HepG2 (cell line): Measurements from ENCODE around the gene ZNF593OS. TPM values are rescaled to one million over a fixed set of nuclear protein-coding genes. Genes with fewer than 3 reads are reported as not detected.

Experiments used
- AGO1 ChIP-seq: fragments of 200-400 bp; formaldehyde crosslinking; IDR thresholded peaks from 2 replicates; pipeline ENCODE4 v1.6.1; 2017; ENCODE audit warnings: mild to moderate bottlenecking, low read depth, low read length, moderate library complexity; ENCODE audit not compliant: poor library complexity, severe bottlenecking
- HIVEP1 ChIP-seq: sonication (generic); formaldehyde crosslinking; IDR thresholded peaks from 2 replicates; pipeline ENCODE4 v1.4.0; 2020; ENCODE audit warnings: mild to moderate bottlenecking, missing genetic modification reagents
- HNRNPLL ChIP-seq: fragments of 200-400 bp; formaldehyde crosslinking; IDR thresholded peaks from 2 replicates; pipeline ENCODE4 v1.6.1; 2017; ENCODE audit warnings: mild to moderate bottlenecking, low read depth, low read length; ENCODE audit not compliant: poor library complexity, severe bottlenecking
- IKZF4 ChIP-seq: sonication (generic); formaldehyde crosslinking; IDR thresholded peaks from 2 replicates; pipeline ENCODE4 v1.5.1; 2020; ENCODE audit warnings: borderline replicate concordance, mild to moderate bottlenecking, low read depth, missing genetic modification reagents; ENCODE audit errors: not compliant biosample characterization
- KDM4B ChIP-seq: sonication (generic); formaldehyde crosslinking; IDR thresholded peaks from 2 replicates; pipeline ENCODE4 v1.4.0; 2020; ENCODE audit warnings: missing genetic modification reagents
- MIER2 ChIP-seq: IDR thresholded peaks from 2 replicates; pipeline ENCODE4 v1.6.1; 2016; ENCODE audit warnings: missing biosample characterization, missing genetic modification reagents
- PHB2 ChIP-seq: fragments of 450-650 bp; IDR thresholded peaks from 2 replicates; pipeline ENCODE4 v1.6.1; 2018; ENCODE audit not compliant: partially characterized antibody
- PRDM10 ChIP-seq: sonication (generic); formaldehyde crosslinking; IDR thresholded peaks from 2 replicates; pipeline ENCODE4 v1.4.0; 2020; ENCODE audit warnings: low read depth, missing genetic modification reagents
- RFX5 ChIP-seq: IDR thresholded peaks from 2 replicates; pipeline ENCODE4 v1.6.1; 2011; ENCODE audit warnings: low read depth, low read length, improper control_type of control experiment
- SMYD3 ChIP-seq: sonication (generic); formaldehyde crosslinking; IDR thresholded peaks from 2 replicates; pipeline ENCODE4 v1.8.1; 2023; ENCODE audit warnings: mild to moderate bottlenecking, missing genetic modification reagents
- SOX13 ChIP-seq, 3 experiments: fragments of 450-650 bp in 1 of 3; sonication (generic) in 1 of 3; formaldehyde crosslinking in 1 of 3; IDR thresholded peaks in 2 of 3; conservative IDR thresholded peaks in 1 of 3; 2 replicates each; pipeline versions ENCODE4 v1.5.0 to v1.6.1; 2016 to 2020; ENCODE audit warnings: antibody characterized with exemption in 1 of 3, mild to moderate bottlenecking in 1 of 3, missing compliant biosample characterization in 1 of 3, missing genetic modification reagents in 1 of 3, moderate library complexity in 1 of 3
- TFAP4 ChIP-seq: sonication (generic); IDR thresholded peaks from 2 replicates; pipeline ENCODE4 v1.6.1; 2016; ENCODE audit warnings: low read depth, borderline replicate concordance
- ZBED4 ChIP-seq: sonication (generic); formaldehyde crosslinking; IDR thresholded peaks from 2 replicates; pipeline ENCODE4 v1.4.0; 2020; ENCODE audit warnings: missing genetic modification reagents, borderline replicate concordance
- ZBTB8A ChIP-seq: sonication (generic); formaldehyde crosslinking; IDR thresholded peaks from 2 replicates; pipeline ENCODE4 v1.4.0; 2020; ENCODE audit warnings: mild to moderate bottlenecking, low read depth, missing genetic modification reagents, borderline replicate concordance
- ZNF30 ChIP-seq: sonication (generic); formaldehyde crosslinking; IDR thresholded peaks from 2 replicates; pipeline ENCODE4 v1.5.0; 2020; ENCODE audit warnings: mild to moderate bottlenecking, missing genetic modification reagents
- ZNF331 ChIP-seq: sonication (generic); formaldehyde crosslinking; IDR thresholded peaks from 2 replicates; pipeline ENCODE4 v1.4.0; 2020; ENCODE audit warnings: missing genetic modification reagents
- ZNF33B ChIP-seq: sonication (generic); formaldehyde crosslinking; IDR thresholded peaks from 2 replicates; pipeline ENCODE4 v1.5.1; 2020; ENCODE audit warnings: mild to moderate bottlenecking, missing genetic modification reagents
- ZNF83 ChIP-seq: sonication (generic); formaldehyde crosslinking; IDR thresholded peaks from 2 replicates; pipeline ENCODE4 v1.4.0; 2020; ENCODE audit warnings: missing genetic modification reagents, mild to moderate bottlenecking, borderline replicate concordance
- ZSCAN29 ChIP-seq: sonication (generic); formaldehyde crosslinking; conservative IDR thresholded peaks from 2 replicates; pipeline ENCODE4 v1.4.0; 2020; ENCODE audit warnings: mild to moderate bottlenecking, missing genetic modification reagents
- polyA plus RNA-seq, 8 experiments: library from polyadenylated mRNA; depleted of rRNA in 3 of 8; stranded (reverse) in 7 of 8; unstranded in 1 of 8; fragments of >200 nt; fragmentation: Illumina TruSeq in 4 of 8; extraction: Trizol in 4 of 8; gene quantifications; 2 replicates each; pipeline versions ENCODE4 v1.2.1 to v1.2.3, GENCODE V29; 2011 to 2016; ENCODE audit warnings: low read depth in 4 of 8, missing spikeins in 1 of 8, mixed read lengths in 1 of 8; ENCODE audit not compliant: insufficient read depth in 1 of 8
- total RNA-seq, 5 experiments: library from RNA; depleted of rRNA; stranded (reverse); fragments of >200 nt; fragmentation: Illumina TruSeq; extraction: Trizol; gene quantifications; 2 replicates each; pipeline ENCODE4 v1.2.3, GENCODE V29; 2016; ENCODE audit warnings: low read depth in 1 of 5

ZNF593OS gene
- total and polyA plus RNA-seq, 2 of the 13 experiments (the other 11 are each of a cell fraction or from before 2014, with no cell fraction given): not detected

GRCh38 chr1:26169669-26170471 is 1.8 kb downstream of the ZNF593OS start, which contains the start of gene ZNF593 (continued):
- no peak for TF ChIP-seq ZNF30
- no peak for TF ChIP-seq ZNF83 (CRISPR knock-in tag)
- TF ChIP-seq ZSCAN29: no peak
- TF ChIP-seq MIER2: 0 out of 2 replicates have a peak, but pooled peaks have one; percentile 33
- no peak for TF ChIP-seq SMYD3 (CRISPR knock-in tag)
- TF ChIP-seq HIVEP1 (CRISPR knock-in tag): peak; percentile 97
- TF ChIP-seq KDM4B (CRISPR knock-in tag): peak; percentile 93
- TF ChIP-seq IKZF4 (CRISPR knock-in tag): peak; percentile 91
- TF ChIP-seq ZNF33B (CRISPR knock-in tag): peak; percentile 81; the same call in 1 of the 2 replicates
- peak; percentile 21; the same call in 1 of the 2 replicates for TF ChIP-seq TFAP4
- TF ChIP-seq ZNF331 (CRISPR knock-in tag): peak; percentile 55; the same call in 1 of the 2 replicates
- TF ChIP-seq HNRNPLL: peak; percentile 64
- TF ChIP-seq ZBTB8A (CRISPR knock-in tag): no peak
- TF ChIP-seq ZBED4 (CRISPR knock-in tag): peak; percentile 79; the same call in 1 of the 2 replicates
- TF ChIP-seq PHB2: no peak
- TF ChIP-seq PRDM10 (CRISPR knock-in tag): peak; percentile 44; the same call in 1 of the 2 replicates
- peak; percentile 83 for TF ChIP-seq RFX5
- no peak for TF ChIP-seq SOX13 (IDR thresholded peaks at IDR 0.05)
- TF ChIP-seq SOX13 (CRISPR knock-in tag; conservative IDR thresholded peaks at IDR 0.05 in 1 of 2, IDR thresholded peaks at IDR 0.05 in 1 of 2): peak in 1 of 2 experiments; percentile 17; a peak in 1 of 4 replicates
- TF ChIP-seq AGO1: no peak
